ENCODE data around the gene DHRS13.

DNA sequence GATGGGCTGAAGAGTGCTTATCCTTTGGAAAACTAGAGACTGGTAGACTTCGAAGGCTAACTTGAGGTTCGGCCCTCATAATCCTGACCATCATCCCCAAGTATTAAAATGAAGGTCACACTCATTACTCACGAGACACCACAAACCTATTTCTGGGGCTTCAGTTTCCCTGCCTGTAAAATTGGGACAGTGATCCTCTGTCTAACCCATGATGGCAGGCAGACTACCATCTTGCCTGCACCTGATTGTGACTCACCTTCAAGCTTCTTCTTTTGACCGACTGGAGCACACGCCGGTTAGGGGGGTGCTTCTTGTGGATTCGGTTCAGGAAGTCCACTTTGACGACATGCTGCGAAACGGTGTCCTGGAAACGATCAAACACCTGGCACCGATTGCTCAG is 14.2 kb upstream of the DHRS13 start:
- TF ChIP-seq, protein P1, sequence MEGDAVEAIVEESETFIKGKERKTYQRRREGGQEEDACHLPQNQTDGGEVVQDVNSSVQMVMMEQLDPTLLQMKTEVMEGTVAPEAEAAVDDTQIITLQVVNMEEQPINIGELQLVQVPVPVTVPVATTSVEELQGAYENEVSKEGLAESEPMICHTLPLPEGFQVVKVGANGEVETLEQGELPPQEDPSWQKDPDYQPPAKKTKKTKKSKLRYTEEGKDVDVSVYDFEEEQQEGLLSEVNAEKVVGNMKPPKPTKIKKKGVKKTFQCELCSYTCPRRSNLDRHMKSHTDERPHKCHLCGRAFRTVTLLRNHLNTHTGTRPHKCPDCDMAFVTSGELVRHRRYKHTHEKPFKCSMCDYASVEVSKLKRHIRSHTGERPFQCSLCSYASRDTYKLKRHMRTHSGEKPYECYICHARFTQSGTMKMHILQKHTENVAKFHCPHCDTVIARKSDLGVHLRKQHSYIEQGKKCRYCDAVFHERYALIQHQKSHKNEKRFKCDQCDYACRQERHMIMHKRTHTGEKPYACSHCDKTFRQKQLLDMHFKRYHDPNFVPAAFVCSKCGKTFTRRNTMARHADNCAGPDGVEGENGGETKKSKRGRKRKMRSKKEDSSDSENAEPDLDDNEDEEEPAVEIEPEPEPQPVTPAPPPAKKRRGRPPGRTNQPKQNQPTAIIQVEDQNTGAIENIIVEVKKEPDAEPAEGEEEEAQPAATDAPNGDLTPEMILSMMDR (conservative IDR thresholded peaks at IDR 0.05; ENCODE audit: low read depth, low read length) = no peak
- TF ChIP-seq EZH2phosphoT487 (IDR thresholded peaks at IDR 0.05; ENCODE audit: borderline replicate concordance, low read length) = no peak
- no peak for TF ChIP-seq EZH2 (IDR thresholded peaks at IDR 0.05; ENCODE audit: low read length, unreplicated experiment)
